Stimulated activated CD4-positive, alpha-beta T cell treated with anti-CD3 and anti-CD28 coated beads, Interleukin-15, amount 100 ng/mL, for 24 hours (primary cell): ENCODE results near the gene ZNF248.
"Not testable (repeated sequence)": the region's sequence is repeated elsewhere in the genome, so short reads cannot be mapped to it uniquely, and the experiment has no call there.

Experiments used
- DNase-seq: peaks from one replicate; pipeline ENCODE4 v3.0.0-alpha.2; 2020

The ZNF248 gene

DNA sequence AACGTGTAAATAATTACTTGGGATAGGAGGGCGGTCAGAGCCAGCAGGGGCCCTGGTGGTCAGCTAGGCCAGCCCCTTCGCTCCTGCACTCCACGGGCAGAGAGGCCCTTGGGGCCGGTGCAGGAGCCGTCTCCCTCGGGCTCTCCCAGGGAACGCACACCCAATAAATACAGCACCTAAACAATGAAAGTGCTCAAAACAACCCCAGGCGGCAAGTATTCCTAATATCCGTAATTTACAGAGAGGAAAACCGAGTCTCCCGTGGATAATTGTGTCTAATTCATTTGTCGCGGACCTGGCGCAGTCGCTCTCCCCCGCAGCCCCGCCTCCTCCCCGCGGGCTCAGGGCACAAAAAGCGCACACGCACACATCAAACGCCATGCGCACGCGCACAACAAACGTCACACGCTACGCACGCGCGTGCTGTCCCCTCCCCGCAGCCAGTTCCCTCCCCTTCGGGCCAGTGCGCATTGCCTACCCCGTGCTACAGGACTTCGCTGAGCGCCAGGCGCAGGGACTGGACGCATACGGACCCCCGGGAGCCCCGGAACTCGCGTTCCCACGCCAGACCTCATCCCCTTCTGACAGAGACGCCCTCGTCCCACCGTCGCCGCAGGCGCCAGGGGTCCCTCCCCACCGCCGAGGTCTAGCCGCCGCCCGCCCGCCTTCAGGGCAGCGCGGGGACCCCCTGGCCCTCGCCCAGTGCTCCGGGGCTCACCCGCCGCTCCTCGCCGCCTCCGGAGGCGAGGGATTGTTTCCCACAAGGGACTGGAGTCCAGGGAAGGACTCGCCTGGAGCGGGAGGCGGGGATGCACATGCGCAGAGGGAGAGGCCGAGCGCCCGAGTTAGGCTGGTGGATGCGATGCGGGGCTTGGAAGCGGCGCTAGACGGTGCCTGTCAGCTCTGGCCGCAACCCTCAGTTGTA is at the start of gene ZNF248:
ZNF248 (minus strand) TSS at position 324 of the 925 bp plus-strand sequence. CDS start 1,300 bp downstream, outside the sequence.
- DNase-seq, result peak; percentile 95

- DNase-seq, result no peak
These were observed 49.0 kb upstream of the ZNF248 start for GRCh38 chr10:37906382-37906781.

DNA sequence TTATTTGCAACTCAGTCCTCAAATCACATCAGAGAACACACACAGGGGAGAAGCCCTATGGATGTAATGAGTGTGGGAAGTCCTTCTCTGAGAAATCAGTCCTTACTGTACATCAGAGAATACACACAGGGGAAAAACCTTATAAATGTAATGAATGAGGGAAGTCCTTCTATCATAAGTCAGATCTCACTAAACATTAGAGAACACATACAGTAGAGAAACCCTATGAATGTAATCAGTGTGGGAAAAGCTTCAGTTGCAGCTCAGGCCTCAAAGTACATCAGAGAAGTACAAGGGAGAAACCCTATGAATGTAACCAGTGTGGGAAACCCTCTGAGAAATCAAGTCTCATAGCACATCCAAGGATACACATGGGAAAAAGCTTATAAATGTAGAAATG is 39.0 kb upstream of the ZNF248 start:
- no peak for DNase-seq

DNA sequence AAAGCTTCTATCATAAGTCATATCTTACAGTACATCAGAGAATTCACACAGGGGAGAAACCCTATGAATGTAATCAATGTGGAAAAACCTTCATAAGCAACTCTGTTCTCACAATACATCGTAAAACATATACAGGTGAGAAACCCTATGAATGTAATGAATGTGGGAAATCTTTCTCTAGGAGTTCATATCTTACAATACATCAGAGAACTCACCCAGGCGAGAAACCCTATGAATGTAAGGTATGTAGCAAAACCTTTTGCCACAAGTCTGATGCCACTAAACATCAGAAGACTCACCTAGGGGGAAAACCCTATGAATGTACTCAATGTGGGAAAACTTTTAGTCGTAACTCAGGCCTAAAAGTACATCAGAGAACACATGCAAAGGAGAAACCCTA is 38.3 kb upstream of the ZNF248 start:
- no peak for DNase-seq

DNA sequence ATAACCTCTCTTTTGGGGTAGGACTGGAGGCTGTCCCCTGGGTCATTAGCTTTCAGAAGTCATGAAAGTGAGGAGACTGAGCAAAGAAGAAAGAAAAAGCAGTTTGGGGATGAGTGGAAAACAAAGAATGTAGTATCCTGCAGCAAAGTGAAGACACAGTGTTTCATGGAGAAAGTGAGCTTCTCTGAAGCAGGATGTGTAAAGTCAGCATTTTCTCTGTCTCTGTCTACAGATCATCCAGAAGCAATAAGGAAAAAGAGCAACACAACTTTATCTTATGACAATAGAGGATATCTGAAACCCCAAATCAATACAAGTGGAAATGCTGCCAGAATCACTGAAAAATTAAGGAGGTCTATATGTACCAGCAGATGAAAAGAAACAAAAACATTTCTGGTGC is 28.4 kb upstream of the ZNF248 start:
- DNase-seq, result no peak

GRCh38 chr10:37872955-37873354 is 15.5 kb upstream of the ZNF248 start:
- DNase-seq, result no peak

DNA sequence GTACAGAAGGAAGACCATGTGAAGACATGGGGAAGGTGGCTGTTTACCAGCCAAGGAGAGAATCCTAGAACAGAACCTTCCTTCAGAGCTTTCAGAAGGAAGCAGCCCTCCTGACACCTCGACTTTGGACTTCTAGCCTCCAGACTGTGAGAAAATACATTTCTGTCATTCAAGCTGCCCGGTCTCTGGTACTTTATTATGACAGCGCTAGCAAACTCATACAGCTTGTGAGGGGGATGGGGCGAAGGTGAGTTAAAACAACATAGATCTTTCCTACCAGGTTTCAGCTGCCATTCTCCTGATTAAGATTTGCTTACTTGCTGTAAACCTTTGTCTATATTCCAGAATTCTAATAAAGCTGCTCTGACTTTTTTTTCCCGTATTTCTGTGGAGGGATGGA is 14.9 kb upstream of the ZNF248 start:
- DNase-seq, result no peak

DNA sequence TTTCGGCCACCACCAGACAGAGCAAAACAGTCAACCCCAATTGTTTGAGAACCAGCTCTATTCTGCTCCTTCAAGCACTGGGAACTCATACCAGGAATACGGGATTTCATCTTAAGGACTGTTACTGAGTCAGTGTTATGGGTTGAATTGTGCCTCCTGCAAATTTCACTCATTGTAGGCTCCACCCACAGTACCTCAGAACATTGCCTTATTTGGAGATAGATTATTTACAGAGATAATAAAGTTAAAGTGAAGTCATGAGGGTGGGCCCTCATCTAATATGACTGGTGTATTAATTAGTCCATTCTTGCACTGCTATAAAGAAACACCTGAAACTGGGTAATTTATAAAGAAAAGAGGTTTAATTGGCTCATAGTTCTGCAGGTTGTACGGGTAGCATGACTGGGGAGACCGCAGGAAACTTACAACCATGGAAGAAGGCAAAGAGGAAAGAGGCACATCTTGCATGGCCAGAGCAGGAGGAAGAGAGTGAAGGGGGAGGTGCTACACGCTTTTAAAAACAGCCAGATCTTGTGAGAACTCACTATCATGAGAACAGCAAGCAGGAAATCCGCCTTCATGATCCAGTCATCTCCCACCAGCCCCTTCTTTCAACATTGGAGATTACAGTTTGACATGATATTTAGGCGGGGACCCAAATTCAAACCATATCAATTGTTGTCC is 14.3 kb upstream of the ZNF248 start:
- no peak for DNase-seq

DNA sequence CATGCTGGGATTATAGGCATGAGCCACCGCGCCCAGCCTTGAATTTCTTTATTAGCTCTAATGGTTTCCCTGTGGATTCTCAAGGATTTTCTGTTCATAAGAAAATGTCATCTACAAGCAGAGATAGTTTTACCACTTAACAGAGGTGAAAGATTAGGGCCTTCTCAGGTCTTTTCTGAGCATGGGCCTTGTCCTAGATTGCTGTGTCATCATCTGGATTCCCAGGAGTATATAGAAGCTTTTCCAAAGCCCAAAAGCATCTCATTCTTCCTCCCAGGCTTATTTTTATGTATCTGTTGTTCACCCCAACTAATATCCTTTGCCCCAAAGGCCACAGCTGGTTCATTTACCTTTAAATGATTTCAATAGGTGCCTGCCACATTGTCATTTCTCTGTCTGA is 13.7 kb upstream of the ZNF248 start:
- DNase-seq, result no peak

DNA sequence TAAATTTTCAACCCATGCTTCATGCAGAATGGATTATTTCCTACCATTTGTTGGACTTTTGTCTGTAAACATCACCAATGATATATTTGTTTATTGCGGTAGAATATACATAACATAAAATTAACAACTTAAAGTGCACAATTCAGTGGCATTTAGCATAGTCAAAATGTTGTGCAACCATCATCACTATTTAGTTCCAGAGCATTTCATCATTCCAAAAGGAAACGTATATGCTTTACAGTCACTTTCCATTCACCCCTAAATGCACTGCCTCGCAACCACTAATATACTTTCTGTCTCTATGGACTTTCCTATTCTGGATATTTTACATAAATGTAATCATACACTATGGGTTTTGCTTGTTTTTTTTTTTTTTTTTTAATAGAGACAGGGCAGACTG is 11.4 kb upstream of the ZNF248 start:
- DNase-seq, result no peak

- DNase-seq, result no peak
These were observed 8.8 kb upstream of the ZNF248 start for GRCh38 chr10:37865957-37866803.

GRCh38 chr10:37865264-37865663 is 7.9 kb upstream of the ZNF248 start:
- no peak for DNase-seq

- no peak for DNase-seq
These were observed 3.2 kb upstream of the ZNF248 start for GRCh38 chr10:37860494-37861190.

DNA sequence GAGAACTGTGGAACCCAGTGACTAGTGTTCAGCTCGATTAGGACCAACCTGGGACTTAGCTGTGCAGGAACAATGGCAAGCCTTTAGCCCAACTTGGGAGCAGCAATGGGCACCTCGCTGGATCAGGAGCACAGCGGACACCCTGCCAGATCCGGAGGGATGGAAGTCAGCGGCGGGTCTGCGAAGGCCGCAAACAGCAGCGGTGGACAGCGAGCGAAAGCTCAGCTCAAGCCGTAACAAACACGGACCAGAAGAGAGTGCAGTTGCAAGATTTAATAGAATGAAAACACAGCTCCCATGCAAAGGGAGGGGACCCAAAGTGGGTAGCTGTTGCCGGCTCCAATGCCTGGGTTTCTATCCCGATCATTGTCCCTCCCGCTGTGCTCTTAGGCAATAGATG is 1.9 kb upstream of the ZNF248 start:
- not testable (repeated sequence) for DNase-seq

GRCh38 chr10:37856881-37857286 is 526 bp downstream of the ZNF248 start:
- DNase-seq, result peak; percentile 43

DNA sequence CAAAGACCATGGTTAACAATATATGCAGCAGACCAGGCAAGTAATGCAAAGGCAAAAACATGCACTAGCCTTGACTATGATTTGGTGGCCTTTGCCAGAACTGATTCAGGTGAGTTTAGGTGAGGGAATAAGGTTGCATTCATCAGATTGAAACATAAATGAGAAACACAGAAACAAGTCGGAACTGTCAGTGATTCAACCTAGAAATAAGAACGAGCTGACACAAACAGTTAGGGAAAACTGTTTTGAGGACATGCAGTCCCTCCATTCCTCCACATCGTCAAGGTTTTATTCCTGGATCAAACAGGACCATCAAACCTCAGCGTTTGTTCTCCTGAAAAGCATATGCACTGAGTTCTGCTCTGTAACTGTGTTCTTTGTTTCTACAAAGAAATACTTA is 1.8 kb downstream of the ZNF248 start:
- no peak for DNase-seq

GRCh38 chr10:37854626-37855025 is 2.8 kb downstream of the ZNF248 start:
- no peak for DNase-seq

DNA sequence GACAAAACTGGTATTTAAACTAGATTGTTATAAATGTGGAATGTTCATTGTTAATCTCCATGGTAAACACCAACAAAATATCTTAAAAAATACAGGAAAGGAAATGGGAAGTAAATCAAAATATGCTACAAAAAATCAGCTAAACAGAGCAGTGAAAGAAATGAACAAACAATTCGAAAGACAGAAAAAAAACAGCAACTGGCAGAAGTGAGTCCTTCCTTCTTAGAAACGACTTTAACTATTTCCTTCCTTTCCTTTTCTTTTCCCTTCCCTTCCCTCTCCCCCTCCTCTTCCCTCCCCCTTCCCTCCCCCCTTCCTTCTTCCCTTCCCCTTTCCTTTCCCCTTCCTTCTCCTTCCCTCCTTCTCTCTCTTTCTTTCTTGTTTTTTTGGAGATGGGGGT is 12.8 kb downstream of the ZNF248 start:
- DNase-seq, result no peak

GRCh38 chr10:37839243-37839642 is 18.2 kb downstream of the ZNF248 start:
- DNase-seq, result no peak

DNA sequence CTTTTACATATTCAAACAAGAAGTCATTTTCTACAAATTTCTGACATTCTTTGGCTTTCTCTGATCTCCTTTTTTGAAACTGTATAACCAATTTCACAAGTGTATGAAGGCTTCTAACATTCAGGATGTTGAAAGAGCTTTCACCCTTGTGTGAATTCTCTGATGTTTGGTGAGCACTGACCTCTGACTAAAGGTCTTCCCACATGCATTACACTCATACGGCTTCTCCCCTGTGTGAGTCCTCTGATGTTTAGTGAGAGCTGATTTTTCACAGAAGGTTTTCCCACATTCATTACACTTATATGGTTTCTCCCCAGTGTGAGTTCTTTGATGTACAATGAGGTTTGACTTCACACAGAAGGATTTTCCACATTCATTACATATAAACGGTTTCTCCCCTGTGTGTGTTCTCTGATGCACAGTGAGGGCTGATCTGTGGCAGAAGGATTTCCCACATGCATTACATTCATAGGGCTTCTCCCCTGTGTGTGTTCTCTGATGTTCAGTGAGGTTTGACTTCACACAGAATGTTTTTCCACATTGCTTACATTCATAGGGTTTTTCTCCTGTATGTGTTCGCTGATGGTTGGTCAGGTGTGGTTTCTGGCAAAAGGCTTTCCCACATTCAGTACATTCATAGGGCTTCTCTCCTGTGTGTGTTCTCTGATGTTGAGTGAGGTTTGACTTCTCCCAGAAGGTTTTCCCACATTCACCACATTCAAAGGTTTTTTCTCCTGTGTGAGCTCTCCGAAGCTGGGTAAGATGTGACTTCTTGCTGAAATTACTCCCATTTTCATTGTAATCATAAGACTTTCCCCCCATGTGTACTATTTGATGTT is 25.7 kb downstream of the ZNF248 start:
- no peak for DNase-seq

GRCh38 chr10:37826806-37827205 is 30.6 kb downstream of the ZNF248 start:
- DNase-seq, result no peak

GRCh38 chr10:37821237-37821636 is 36.2 kb downstream of the ZNF248 start:
- no peak for DNase-seq
